ENCODE data around the gene ATXN7. TPM values are rescaled to one million over a fixed set of nuclear protein-coding genes. Genes with fewer than 3 reads are reported as not detected.

Gene ATXN7
- total RNA-seq, 4 donors from 2014 or later, result 29.2 to 44.2 (median 38.3) TPM

- no peak overlapping the region for H3K4me3 ChIP-seq
- DNase-seq (ENCODE audit: low spot score in 2 of 2), result peak in 1 of 2 donors; percentile 60
- H3K27me3 ChIP-seq, result no peaks in the 10 kb centered on the region
- TF ChIP-seq EP300 (IDR thresholded peaks at IDR 0.05) (no peak), CTCF (IDR thresholded peaks at IDR 0.05) (no peak), POLR2A (IDR thresholded peaks at IDR 0.05) (no peak)
- peak overlapping the region in 2 of 4 donors; percentile 89 to 97 for H3K27ac ChIP-seq
- H3K36me3 ChIP-seq, result peaks cover 0 to 42% (median 0%) of the 10 kb centered on the region in 3 donors
- H3K4me1 ChIP-seq, result peaks cover 0 to 35% (median 19%) of the 10 kb centered on the region in 4 donors
- no peaks in the 10 kb centered on the region for H3K9me3 ChIP-seq
- whole genome bisulfite sequencing, 2 donors, result 59 to 61% methylated on average over 5 of the region's 5 CpGs
Measured at GRCh38 chr3:63914312-63914711, 50.6 kb downstream of the ATXN7 start.

DNA sequence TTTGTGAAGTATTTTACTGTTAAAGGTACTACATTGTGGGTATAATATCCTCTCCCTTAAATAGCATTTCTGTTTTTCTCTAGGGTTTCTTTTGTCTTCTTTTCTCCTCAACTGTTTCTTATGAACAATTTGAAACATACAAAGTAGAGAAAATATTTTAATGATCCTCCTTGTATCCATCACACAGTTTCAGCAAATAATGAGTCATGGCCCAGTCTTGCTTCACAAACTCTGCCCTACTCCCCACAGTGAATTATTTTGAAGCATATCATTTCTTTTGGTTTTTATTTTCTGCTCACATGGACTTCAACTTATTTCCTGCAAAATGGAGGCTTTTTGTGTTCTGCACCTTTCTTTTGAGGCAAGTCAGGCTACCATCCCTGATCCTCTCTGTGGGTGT is 54.7 kb downstream of the ATXN7 start:
- peaks cover 0 to 33% (median 7%) of the 10 kb centered on the region in 4 donors for H3K4me1 ChIP-seq
- H3K36me3 ChIP-seq, result peaks cover 0 to 52% (median 0%) of the 10 kb centered on the region in 3 donors
- H3K27me3 ChIP-seq, result no peaks in the 10 kb centered on the region
- H3K9me3 ChIP-seq, result no peaks in the 10 kb centered on the region
- H3K27ac ChIP-seq, result no peak overlapping the region
- no peak for TF ChIP-seq POLR2A (IDR thresholded peaks at IDR 0.05)
- TF ChIP-seq CTCF (IDR thresholded peaks at IDR 0.05), result no peak
- TF ChIP-seq EP300 (IDR thresholded peaks at IDR 0.05), result no peak
- DNase-seq (ENCODE audit: low spot score in 2 of 2), result no peak
- no peak overlapping the region for H3K4me3 ChIP-seq

DNA sequence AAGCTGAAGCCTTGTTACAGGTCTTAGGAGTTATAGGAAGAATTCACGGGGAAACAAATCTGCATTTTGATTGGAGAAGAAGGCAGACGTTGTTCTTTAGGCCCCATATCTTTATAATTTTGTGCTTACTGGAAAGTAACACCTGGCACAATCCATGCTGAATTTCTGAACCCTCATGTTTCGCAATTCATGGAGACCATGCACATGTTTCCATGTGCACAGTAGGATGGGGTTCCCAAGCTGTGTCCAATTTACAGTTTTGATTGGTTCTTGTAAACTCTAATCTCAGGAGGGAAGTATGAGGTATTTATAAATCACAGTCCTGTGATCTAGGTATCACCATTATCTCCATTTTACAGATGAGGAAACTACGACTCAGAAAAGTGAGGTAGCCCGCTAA is 56.3 kb downstream of the ATXN7 start:
- WGBS, 2 donors, result 92% methylated on average over 5 of the region's 5 CpGs
- Histone ChIP-seq H3K27me3 (no peaks in the 10 kb centered on the region), H3K9me3 (no peaks in the 10 kb centered on the region), H3K4me1 (peaks cover 0 to 16% (median 0%) of the 10 kb centered on the region in 4 donors), H3K27ac (no peak overlapping the region), H3K4me3 (no peak overlapping the region), H3K36me3 (peaks cover 0 to 54% (median 0%) of the 10 kb centered on the region in 3 donors)
- DNase-seq (ENCODE audit: low spot score in 2 of 2), result no peak
- TF ChIP-seq EP300 (IDR thresholded peaks at IDR 0.05) (no peak), CTCF (IDR thresholded peaks at IDR 0.05) (no peak), POLR2A (IDR thresholded peaks at IDR 0.05) (no peak)

- Histone ChIP-seq H3K4me3 (no peak overlapping the region), H3K36me3 (peaks cover 0 to 54% (median 0%) of the 10 kb centered on the region in 3 donors), H3K27me3 (no peaks in the 10 kb centered on the region), H3K9me3 (no peaks in the 10 kb centered on the region), H3K4me1 (peaks cover 0 to 15% (median 0%) of the 10 kb centered on the region in 4 donors), H3K27ac (no peak overlapping the region)
- TF ChIP-seq CTCF (IDR thresholded peaks at IDR 0.05) (no peak), EP300 (IDR thresholded peaks at IDR 0.05) (no peak), POLR2A (IDR thresholded peaks at IDR 0.05) (no peak)
- DNase-seq (ENCODE audit: low spot score in 2 of 2), result no peak
- 84 to 95% methylated on average over 6 of the region's 6 CpGs for WGBS, 2 donors
Measured at GRCh38 chr3:63921741-63922482, 58.2 kb downstream of the ATXN7 start.

GRCh38 chr3:63922491-63923199 is 59.0 kb downstream of the ATXN7 start:
- H3K36me3 ChIP-seq, result peaks cover 0 to 47% (median 0%) of the 10 kb centered on the region in 3 donors

More at GRCh38 chr3:63922491-63923199, 59.0 kb downstream of the ATXN7 start:
- Histone ChIP-seq H3K27me3 (no peaks in the 10 kb centered on the region), H3K4me1 (peaks cover 0 to 22% (median 3%) of the 10 kb centered on the region in 4 donors), H3K9me3 (no peaks in the 10 kb centered on the region), H3K4me3 (no peak overlapping the region), H3K27ac (no peak overlapping the region)
- no peak for DNase-seq (ENCODE audit: low spot score in 2 of 2)
- WGBS, 2 donors, result 88% methylated on average over 2 of the region's 2 CpGs
- TF ChIP-seq EP300 (IDR thresholded peaks at IDR 0.05) (no peak), POLR2A (IDR thresholded peaks at IDR 0.05) (no peak), CTCF (IDR thresholded peaks at IDR 0.05) (no peak)
